Endometrial microvascular endothelial cells (primary cell): ENCODE data around the gene ADD3. TPM values are rescaled to one million over a fixed set of nuclear protein-coding genes. Genes with fewer than 3 reads are reported as not detected.

ENCODE experiments used
- in situ Hi-C: cut with HindIII; loops from 2 replicates; pipeline ENCODE4 v1.10.0; 2017; ENCODE audit warnings: low sequenced_read_pairs, low pct_unique_long_range_greater_than_20kb; ENCODE audit errors: inconsistent ontology term
- total RNA-seq: library from RNA; depleted of rRNA; stranded (reverse); fragments of >200 nt; gene quantifications from one replicate; pipeline ENCODE4 v1.2.3, GENCODE V29; 2015; ENCODE audit errors: inconsistent ontology term

ADD3 gene
- total RNA-seq, 1 donor from 2014 or later, result 11.0 TPM

DNA sequence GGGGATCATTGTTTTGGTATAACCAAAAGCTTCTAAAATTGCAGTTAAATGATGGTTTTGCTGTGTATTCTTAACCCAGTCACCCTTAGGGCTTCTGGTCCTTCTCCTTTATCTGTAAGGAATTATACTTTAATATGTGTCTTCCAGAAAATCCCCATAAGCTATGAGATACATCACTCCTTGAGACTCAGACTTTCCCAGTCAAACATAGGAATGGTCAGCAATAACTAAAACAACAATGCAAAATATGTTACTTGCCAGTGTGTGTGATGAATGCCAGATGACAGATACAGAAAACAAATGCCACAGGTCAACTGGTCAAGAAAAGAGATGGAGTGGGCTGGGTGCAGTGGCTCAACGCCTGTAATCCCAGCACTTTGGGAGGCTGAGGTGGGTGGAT, 10.1 kb downstream of the ADD3 start:
- in situ Hi-C loops, result no loop called here

DNA sequence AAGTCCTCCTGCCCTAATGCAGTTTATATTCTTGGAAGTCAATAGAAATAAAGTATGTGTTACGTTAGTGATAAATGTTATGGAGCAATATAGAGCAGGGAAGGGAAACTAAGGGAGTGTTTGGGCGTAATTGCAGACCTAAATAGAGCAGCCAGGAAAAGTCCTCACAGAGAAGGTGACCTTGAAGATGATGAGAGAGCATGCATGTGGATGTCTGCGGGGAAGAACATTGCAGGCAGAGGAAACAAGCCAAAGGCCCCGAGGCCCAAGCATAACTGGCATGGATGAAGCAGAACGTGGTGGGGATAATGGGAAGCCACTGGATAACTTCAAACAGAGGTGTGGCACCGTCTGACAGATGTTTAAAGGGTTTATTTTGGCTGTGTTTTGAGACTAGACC, 12.5 kb downstream of the ADD3 start:
- in situ Hi-C loops, result no loop called here

DNA sequence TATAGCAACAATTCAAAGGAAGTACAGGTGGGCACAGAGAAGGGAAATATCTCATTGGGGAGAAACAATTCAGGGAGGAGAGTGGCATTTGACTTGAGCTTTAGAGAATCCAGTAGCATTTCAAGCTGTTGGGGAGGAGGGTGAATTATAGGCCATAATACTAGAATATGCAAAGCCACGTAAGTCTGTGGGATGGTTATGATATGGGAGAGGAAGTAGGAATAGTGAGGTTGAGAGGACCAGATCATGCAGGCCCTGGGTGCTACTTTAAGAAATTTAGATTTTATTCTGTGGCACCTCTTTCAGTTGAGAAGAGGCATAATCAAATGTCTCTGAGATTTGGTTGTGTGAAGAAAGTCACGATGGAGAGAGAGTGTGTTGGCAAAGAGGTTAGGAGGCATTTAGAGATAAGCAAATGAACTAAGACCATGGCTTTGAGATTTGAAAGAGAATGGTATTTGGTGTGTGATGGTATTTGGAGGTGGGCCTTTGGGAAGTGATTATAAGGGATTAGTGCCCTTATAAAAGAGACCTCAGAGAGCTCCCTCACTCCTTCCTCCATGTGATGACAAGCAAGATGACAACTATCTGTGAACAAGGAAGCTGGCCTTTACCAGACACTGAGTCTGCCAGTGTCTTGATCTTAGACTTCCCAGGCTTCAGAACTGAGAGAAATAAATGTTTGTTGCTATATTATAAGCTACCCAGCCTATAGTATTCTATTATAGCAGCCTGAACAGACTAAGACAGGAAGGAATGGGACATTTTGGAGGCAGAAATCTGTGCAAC, 15.1 kb downstream of the ADD3 start:
- in situ Hi-C loops, result no loop called here

DNA sequence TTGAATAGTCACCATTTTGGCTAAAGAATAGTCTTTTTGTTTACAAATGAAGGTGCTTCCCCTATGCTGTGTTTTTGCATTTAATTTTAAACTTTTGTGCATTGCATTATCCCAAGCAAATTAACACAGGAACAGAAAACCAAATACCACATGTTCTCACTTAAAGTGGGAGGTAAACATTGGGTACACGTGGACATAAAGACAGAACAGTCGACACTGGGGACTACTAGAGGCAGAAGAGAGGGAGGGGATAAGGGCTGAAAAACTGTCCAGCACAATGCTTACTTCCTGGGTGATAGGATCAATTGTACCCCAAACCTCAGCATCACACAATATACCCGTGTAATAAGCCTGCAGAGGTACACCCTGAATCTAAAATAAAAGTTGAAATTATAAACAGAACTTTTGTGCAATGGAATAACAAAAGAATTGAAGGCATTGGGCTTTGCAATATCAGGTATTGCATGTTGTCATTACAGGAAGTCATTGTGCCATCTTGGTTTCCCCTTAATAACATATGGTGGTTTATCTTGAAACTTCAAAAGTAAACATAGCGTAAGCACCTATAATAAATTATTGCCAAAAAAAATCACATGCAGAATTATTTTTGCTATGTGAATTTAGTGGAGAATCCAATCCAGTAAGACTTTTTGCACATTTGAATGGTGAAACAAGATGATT, 16.1 kb downstream of the ADD3 start:
- in situ Hi-C loops, result no loop called here

DNA sequence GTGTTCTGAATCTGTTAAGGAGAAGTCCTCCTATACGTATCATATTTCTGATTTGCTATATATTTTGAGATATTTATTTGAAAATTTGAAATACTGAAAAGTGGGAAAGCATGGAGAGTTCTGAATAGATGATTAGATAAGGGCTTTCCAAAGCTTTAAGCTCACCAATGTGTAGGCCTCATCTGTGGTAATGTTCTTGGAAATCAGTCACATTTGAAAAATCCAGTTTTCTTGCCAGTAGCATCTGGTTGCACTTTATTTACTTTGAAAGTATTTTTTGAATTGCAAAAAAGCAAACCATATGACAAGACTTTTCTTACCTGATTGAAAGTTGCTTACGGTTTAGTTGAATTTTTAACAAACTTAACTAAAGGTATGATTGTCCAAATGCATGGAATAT, 21.7 kb downstream of the ADD3 start:
- in situ Hi-C loops, result no loop called here

DNA sequence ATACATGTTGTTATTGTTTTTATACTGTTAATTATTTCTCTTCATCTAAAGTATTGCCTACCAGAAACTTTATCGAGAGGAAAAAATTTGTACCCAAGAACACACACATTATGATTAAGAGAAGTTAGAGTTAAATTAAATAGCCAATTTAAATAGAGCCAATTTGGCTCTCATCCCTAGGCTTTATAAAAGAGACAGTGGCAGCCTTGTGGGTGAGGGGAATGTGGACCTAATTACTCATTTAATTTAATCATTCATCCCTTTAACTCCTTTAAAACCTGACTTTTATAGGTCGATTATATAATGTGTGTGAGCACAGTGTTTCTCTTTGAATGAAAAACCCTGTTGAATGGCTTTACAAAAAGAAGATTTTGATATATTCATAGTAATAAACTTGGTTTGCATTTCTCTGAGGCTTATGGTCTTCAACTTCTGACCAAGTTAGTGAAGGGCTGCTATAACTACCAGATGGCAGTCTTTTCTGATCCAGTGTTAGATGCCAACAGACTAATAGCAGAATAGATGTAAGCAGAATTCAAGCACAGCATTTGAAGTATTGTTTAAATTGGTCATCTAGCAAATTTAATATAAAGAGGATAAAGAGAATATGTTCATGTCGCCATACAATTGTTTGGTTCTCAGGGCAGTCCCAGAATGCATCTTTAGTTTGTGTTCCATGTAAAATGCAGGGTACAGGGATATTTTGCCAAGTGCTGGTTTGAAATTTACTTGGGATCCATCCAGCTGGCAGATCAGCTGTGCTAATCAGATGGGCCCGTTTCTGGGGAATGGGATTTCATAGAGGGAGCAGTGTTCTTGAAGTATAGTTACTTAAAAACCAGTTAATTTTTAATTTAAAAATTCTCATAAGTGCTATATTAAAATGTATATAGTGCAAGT, 25.3 kb downstream of the ADD3 start:
- in situ Hi-C loops, result no loop called here

DNA sequence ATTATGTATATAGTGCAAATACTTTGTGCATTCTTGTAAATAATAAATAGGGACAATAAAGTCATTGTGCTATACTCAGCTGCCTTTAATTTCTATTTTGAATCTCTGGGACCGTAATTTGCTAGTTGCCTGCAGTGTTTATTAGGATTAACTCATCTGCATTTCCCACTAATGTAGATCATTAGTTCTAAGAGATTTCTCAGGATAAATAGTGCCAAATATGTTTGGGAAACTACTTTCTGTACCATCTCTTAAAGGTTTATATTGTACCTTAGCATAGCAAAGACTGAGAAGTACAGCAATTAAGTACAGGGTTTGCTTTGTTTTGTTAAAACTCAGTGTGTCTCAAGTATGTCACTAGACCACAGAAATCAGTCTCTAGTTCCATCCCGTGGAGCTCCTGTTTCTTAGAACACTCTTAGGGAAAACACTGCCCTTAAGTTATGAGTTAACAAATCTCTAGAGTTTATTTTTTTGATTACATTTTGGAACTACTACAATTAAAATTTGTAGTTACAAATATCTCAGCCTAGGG, 26.0 kb downstream of the ADD3 start:
- in situ Hi-C loops, result no loop called here

DNA sequence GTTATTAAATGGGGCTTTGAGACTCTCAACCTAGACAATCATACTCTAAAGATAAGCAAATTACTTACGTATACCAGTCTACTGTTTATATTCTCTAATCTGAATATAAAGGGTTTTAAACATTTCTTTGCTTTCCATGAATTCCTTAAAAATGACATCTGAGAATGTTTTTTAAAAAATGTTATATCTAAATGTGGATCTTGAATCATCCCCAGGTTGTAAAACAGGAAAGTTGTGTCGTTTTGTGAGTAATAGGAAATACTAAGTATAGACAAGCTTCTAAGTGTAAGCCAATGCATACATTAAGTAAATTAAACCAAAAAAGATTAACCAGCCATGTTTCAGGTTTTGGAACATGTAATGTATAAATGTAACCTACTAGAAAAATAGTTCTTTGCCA, 26.8 kb downstream of the ADD3 start:
- in situ Hi-C loops, result no loop called here

DNA sequence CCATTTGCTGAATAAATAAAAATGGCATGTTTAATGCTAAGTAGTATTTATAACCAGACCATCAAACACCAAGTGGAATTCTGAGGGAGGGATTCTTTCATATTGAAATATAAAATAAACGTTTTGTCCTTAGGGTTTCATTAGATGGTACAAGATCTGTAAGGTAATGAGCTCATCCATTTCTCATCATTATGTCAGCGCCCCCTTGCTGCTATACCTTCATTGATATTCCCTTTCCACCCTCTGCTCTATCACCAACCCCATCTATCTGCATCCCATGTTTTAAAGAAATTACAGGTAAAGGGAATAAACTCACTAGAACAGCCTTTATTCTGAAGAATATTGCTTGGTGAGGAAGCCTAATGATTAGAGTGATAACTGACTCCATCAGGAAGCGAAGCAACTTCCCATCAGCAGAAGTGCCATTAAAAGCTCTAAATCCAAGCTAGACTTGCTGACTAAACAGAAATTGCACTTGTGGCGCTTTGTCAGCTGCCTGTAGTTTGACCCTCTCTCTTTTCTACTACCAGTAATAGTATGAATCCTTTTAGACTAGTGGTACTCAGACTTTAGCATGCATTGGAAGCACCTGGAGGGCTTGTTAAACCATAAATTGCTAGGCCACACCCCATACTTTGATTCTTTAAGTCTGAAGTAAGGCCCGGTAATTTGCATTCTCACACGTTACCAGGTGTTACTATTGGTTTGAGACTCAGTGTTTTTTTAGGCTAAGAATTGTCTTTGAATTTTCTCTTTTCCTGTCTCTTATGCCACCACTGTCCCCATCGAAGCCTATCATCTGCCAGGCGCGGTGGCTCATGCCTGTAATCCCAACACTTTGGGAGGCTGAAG, 27.5 kb downstream of the ADD3 start:
- in situ Hi-C loops, result no loop called here

DNA sequence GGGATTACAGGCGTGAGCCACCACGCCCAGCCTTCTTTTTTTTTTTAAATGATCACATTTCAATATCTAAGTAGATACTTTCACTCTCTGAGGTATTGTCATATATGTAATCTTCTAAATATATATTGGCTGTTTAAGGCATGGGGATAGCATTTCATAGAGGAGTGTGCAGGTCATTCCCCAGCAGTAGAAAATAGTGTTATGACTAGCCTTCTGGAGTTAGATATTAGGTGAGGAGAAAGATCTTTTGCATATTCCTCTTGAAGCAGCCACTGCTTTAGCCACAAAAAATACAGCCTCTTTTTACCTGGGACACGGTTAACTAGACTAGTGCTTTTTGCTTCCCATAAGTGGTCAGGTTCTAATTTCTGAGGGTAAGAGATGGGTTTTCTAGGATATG, 28.9 kb downstream of the ADD3 start:
- in situ Hi-C loops, result no loop called here

DNA sequence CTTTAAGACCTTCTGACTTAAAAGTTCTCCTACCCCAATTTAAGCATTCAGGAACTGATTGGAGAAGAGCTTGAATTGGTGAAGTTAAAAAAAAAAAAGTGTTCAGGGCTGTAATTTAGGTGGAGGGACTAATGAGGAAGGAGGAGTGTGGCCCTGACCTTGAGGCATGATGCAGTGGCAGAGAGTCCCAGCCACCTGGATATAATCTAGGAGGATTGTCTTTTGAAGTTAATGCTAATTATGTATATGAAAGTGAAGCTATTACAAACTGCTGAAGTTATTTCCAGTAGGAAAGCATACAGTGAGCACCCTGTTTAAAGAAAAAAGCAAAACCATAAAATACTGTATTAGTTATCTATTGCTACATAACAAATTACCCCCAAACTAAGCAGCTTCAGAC, 31.5 kb downstream of the ADD3 start:
- in situ Hi-C loops, result no loop called here

DNA sequence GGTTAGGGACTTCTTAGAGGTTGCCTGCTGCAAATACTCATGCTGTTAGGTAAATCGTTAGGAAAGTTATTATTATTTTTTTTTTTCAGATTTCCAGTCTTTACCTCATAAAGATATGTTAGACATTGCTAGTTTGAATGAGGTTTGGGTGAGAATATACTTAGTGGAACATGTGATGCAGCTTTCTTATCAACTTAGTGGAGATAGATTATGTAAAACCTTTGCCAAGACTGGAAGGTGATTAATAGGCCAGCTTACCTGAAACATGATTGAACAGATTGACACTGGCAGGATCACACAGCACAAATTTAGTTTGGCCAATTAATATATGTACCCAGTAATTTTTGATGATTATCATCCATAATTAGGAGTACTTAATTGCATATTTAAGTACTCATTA, 32.3 kb downstream of the ADD3 start:
- in situ Hi-C loops, result no loop called here

DNA sequence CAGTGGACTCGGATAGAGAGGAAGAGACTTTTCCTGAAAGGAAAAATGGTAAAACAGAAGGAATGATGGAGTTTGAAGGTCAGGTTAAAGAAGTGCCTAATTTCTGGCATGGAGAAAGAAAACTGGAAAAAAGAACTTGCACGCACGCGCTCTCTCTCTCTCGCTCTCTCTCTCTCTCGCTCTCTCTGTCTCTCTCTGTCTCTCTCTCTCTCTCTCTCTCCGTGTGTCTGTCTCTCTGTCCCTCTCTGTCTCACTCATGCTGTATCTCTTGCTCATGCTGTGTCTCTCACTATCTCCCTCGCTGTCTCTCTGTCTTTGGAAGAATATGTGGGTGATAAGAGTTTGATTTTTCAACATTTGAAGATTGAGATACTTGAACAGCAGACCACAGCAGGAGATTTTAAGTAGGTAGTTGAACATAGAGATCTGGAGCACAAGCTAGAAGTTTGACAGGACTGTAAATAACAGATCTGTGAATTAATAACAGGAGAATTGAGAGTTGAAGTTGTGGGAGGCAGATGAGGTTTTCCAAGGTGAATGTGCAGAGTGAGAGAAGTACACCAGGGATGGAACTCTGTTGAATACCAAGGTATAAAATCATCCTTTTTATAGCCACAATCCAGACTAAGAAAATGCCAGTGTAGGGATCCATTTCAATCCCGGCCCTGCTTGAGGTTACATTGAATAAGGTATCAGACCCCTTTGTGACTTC, 33.1 kb downstream of the ADD3 start:
- in situ Hi-C loops, result no loop called here

DNA sequence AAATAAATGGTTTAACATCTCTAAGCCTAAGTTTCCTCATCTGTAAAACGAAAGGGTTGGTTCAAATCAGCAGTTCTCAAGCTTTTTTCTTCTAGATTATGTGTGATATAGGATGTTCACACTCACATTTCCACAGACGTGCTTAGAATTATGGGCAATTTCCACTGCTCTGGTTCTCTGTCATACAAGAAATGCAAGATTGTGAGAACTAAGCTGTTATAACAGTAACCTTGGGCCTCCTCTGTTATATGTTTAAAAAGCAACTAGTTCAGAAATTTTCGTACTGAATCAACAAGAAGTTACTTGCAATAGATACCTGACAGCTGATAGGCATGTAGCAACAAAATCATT, 33.7 kb downstream of the ADD3 start:
- in situ Hi-C loops, result no loop called here

DNA sequence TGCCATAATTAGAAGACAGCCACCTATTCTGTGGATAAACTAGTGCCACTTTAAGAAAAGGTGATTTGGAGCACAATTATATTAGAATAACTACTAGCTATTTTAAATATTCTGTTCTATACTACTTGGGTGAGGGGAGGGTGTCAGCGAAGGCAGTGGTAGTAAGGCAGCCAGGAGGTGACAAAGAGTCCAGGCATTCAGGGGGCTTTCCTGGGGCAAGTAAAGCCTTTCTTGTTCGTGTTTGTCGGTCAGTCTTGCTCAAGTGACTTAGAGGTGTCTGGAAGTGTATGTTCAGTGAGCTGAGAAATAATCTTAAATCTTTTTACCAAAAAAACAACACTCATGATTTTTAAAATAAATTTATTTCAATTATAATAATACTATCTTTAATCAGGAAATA, 34.4 kb downstream of the ADD3 start:
- in situ Hi-C loops, result no loop called here

DNA sequence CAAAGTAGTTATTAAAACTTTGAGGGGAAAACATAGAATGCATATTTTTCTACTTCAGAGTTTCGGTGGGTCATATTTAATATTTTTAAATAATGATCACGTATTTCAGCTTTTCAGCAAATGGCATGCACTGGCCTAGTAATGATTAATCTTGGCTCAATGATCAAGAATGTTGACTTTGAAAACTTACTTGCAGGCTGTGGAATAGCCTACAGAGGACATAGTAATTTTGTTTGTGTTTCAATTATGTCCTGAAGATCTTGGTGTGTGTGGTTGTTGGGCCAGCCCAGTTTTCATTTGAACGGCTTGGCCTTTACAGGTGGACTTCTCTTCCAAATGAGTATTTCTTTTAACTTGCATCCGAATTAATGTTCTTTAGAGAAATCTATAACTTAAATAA, 35.1 kb downstream of the ADD3 start:
- in situ Hi-C loops, result no loop called here

DNA sequence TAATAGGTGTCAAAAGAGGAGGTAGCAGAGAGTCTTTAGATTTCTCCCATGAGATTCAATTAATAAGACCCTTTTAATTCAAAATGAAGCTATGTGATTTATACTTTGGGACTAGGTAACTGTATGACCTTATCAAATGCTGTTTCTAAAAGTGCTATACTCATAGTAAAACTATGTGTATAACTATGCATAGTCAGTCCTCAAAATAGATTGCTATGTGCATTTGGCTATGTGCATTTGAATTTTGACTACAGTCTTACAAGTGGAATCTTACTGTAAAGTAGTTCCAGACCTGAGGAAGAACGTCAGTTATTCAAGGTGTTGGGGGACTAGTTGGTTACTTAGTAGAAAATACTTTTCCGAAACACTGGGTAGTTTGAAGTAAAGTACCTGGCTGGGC, 36.9 kb downstream of the ADD3 start:
- in situ Hi-C loops, result no loop called here

DNA sequence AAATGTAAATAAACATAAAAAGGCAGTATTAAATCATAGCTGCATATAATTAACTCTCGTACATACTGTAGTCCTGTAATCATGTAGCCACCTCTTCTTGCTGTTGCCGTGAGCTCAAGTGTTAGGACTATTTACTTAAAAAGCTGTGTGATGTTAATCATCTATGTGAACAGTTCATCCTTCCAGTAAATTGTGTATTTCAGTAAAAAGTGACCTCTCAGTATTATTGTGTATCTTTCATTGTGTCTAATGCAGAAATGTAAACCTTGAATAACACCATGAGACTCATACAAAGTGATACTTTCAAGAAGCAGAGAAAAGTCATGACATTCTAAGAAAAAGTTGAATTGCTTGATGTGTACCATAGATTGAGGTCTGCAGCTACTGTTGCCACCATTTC, 38.0 kb downstream of the ADD3 start:
- in situ Hi-C loops, result no loop called here
